Tibial artery (tissue), 4 donors: Measurements from ENCODE around the gene YWHAQ.

Experiments used
- DNase-seq, 2 donors: peaks; one replicate each; pipeline ENCODE4 v3.0.0-alpha.2; 2019
- H3K27ac ChIP-seq, 2 donors: fragments of 200-600 bp; sonication (generic) in 1 of 2; 1 replicate in 1 of 2; 2 replicates in 1 of 2; pipeline ENCODE4 v1.5.1; 2018 to 2019; ENCODE audit warnings: mild to moderate bottlenecking in 1 of 2
- H3K27me3 ChIP-seq, 2 donors: fragments of 200-600 bp; sonication (generic) in 1 of 2; one replicate each; pipeline versions ENCODE4 v1.5.1 to v1.6.0; 2016 to 2019
- H3K36me3 ChIP-seq, 3 donors: fragments of 200-600 bp; sonication (generic) in 2 of 3; one replicate each; pipeline ENCODE4 v1.5.1; 2016 to 2019; ENCODE audit warnings: mild to moderate bottlenecking in 2 of 3
- H3K4me1 ChIP-seq, 4 donors: fragments of 200-600 bp; sonication (generic) in 2 of 4; 1 replicate in 3 of 4; 2 replicates in 1 of 4; pipeline ENCODE4 v1.5.1; 2016 to 2019
- H3K4me3 ChIP-seq, 2 donors: fragments of 200-600 bp; sonication (generic) in 1 of 2; 1 replicate in 1 of 2; 2 replicates in 1 of 2; pipeline ENCODE4 v1.5.1; 2018 to 2019; ENCODE audit warnings: mild to moderate bottlenecking in 2 of 2
- H3K9me3 ChIP-seq, 3 donors: fragments of 200-600 bp; sonication (generic) in 1 of 3; one replicate each; pipeline ENCODE4 v1.5.1; 2016 to 2019
- intact Hi-C: fragments of 100-400 bp; cut with DNase I; formaldehyde crosslinking; loops from one replicate; pipeline ENCODE4 v1.15.0; 2023; ENCODE audit warnings: low total_unique reads
- TF ChIP-seq, protein P1 (sequence below), 2 experiments: fragments of 200-600 bp in 1 of 2; fragments of 450-650 bp in 1 of 2; IDR thresholded peaks; one replicate each; pipeline ENCODE4 v1.5.1; 2017 to 2019; ENCODE audit warnings: antibody characterized with exemption in 2 of 2, mild to moderate bottlenecking in 1 of 2, moderate library complexity in 1 of 2

The YWHAQ gene

DNA sequence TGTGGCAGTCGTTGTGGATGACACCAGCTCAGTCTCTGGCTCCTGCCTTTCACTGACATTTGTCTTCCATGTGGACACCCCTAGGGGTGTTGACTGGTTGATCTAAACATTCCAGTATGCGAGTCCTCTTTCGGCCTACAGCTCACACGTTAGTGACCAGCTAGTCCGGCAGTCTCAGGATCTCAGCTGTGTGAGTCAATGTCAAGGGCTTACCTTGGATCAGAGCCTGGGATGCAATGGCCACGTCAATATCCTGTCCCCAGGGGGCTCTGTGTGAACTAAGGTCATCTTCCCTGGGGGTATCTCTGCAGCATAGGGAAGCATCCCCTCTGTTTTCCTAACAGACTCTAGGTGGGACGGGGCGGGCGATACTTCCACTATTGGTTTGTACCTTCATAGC is 35.1 kb upstream of the YWHAQ start:
- TF ChIP-seq, protein P1, sequence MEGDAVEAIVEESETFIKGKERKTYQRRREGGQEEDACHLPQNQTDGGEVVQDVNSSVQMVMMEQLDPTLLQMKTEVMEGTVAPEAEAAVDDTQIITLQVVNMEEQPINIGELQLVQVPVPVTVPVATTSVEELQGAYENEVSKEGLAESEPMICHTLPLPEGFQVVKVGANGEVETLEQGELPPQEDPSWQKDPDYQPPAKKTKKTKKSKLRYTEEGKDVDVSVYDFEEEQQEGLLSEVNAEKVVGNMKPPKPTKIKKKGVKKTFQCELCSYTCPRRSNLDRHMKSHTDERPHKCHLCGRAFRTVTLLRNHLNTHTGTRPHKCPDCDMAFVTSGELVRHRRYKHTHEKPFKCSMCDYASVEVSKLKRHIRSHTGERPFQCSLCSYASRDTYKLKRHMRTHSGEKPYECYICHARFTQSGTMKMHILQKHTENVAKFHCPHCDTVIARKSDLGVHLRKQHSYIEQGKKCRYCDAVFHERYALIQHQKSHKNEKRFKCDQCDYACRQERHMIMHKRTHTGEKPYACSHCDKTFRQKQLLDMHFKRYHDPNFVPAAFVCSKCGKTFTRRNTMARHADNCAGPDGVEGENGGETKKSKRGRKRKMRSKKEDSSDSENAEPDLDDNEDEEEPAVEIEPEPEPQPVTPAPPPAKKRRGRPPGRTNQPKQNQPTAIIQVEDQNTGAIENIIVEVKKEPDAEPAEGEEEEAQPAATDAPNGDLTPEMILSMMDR (IDR thresholded peaks at IDR 0.05) = no peak
- no peak overlapping the region for H3K27ac ChIP-seq
- no peaks in the 10 kb centered on the region for H3K27me3 ChIP-seq
- no peak for DNase-seq
- H3K4me1 ChIP-seq = no peaks in the 10 kb centered on the region
- intact Hi-C loops = no loop called here
- no peaks in the 10 kb centered on the region for H3K36me3 ChIP-seq
- H3K9me3 ChIP-seq = no peaks in the 10 kb centered on the region
- H3K4me3 ChIP-seq = no peak overlapping the region

DNA sequence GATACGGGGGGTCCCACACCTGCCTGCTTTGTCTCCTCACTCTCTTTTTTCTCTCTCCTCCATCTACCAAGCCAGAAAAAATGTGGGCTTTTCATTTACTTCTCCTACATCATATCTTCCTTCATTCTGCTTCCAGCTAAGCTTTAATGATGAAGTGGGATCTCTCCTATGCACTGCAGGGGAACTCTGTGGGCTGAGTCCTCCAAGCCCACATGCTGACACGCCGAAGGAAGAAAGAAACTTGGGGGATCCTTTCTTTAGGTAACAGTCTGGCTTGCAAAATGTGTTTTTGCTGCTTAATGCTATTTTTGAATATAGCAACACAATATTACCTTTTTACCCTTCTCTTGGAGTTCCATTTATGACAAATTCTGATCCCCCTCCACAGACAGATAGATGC is 33.6 kb upstream of the YWHAQ start:
- Histone ChIP-seq H3K27me3 (no peaks in the 10 kb centered on the region), H3K36me3 (no peaks in the 10 kb centered on the region), H3K9me3 (no peaks in the 10 kb centered on the region), H3K4me1 (no peaks in the 10 kb centered on the region), H3K27ac (no peak overlapping the region), H3K4me3 (no peak overlapping the region)
- intact Hi-C loops = no loop called here
- TF ChIP-seq, protein P1 (IDR thresholded peaks at IDR 0.05) = no peak
- DNase-seq = no peak

DNA sequence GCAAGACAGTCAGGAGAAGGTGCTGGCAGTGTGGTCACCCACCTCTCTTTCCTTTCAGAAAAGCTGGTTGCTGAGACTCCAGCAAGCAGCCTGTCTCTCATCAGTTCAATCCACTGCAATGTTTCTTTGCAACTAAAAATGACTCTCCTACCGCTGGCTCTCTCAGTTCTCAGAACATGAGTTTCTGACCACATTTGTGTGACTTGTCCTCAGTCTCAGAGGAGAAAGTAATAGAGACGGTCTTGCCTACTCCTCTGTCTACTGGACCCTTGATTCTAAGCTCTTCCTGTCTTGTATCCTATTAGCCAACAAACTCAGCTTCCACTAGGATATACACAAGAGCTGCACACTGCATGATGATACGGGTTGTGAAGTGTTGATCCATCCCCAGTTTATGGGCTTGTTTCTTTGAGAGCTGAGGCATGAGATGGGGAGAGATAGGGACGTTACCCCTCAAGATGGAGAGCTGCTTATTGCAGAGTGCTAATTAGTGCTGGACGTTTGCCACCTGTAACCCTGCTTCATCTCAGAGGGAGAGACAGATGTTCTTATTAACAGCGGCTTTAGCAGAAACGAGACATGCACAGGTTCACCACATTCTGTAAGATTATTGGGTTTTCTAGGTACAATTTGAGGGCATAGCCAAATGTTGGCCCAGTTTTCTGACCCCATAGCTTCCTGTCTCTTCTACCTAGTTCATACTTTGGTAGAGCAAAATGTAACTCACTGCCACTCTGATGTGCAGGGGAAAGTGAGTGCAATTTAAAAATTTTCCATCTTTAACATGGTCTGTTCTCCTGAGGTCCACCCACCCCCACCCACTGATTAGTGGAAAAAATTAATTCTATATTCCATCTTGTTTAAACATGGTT is 32.4 kb upstream of the YWHAQ start:
- Histone ChIP-seq H3K4me3 (no peak overlapping the region), H3K9me3 (no peaks in the 10 kb centered on the region), H3K4me1 (no peaks in the 10 kb centered on the region), H3K27me3 (no peaks in the 10 kb centered on the region), H3K36me3 (no peaks in the 10 kb centered on the region), H3K27ac (no peak overlapping the region)
- DNase-seq = no peak
- TF ChIP-seq, protein P1 (IDR thresholded peaks at IDR 0.05) = no peak
- intact Hi-C loops = no loop called here

DNA sequence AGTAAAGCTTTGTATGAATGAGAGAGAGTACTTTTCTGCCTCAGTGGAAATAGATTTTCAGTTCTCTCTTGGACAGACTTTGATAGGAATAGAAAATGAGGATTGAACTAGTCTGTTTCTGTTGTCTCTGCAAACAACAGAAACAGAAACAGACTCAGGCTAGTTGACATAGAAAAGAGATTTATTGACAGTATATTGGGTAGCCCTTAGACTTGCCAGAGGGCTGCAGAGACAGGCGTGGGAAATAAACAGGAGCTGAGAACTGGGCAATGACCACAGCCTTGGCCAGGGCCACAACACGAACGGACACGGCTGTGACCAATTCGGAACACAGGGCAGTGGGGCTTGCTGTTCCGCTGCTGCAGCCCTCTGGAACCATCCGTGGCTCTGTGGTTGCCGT is 30.5 kb upstream of the YWHAQ start:
- Histone ChIP-seq H3K9me3 (no peaks in the 10 kb centered on the region), H3K36me3 (no peaks in the 10 kb centered on the region), H3K4me3 (no peak overlapping the region), H3K27ac (no peak overlapping the region), H3K4me1 (no peaks in the 10 kb centered on the region), H3K27me3 (no peaks in the 10 kb centered on the region)
- intact Hi-C loops = no loop called here
- no peak for DNase-seq
- TF ChIP-seq, protein P1 (IDR thresholded peaks at IDR 0.05) = no peak

DNA sequence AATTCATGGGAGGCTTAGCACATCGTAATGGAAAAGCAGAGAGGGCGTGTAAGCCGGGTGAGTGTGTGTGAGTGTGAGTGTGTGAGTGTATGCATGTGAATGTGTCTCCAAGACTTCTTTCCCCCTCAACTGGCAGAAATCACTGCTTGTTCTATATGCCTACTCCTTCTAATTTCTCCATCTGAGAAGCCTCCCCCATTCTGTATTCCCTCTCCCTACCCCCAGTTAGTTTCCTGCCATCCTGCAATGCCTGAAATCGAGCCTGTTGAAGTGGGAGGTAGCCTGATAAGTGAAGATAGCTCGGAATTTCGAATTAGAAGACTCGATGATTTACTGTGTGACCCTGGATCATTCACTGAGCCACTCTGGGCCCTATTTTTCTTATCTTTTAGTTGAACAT is 30.0 kb upstream of the YWHAQ start:
- Histone ChIP-seq H3K9me3 (no peaks in the 10 kb centered on the region), H3K27me3 (no peaks in the 10 kb centered on the region), H3K27ac (no peak overlapping the region), H3K4me3 (no peak overlapping the region), H3K36me3 (no peaks in the 10 kb centered on the region), H3K4me1 (no peaks in the 10 kb centered on the region)
- intact Hi-C loops = no loop called here
- DNase-seq = no peak
- TF ChIP-seq, protein P1 (IDR thresholded peaks at IDR 0.05) = no peak
